ENCODE measurements around the gene LRRC25.

The LRRC25 gene

GRCh38 chr19:18433735-18434398 is 36.4 kb upstream of the LRRC25 start:
- H3K27me3 ChIP-seq (ENCODE audit: control insufficient read depth, insufficient read depth, low read length): peaks cover 5% of the 10 kb centered on the region
- H3K9me3 ChIP-seq (ENCODE audit: control insufficient read depth, low read length): no peaks in the 10 kb centered on the region
- H3K36me3 ChIP-seq (ENCODE audit: control insufficient read depth, insufficient read depth, low read length): no peaks in the 10 kb centered on the region
- H3K4me3 ChIP-seq (ENCODE audit: low read length): no peak overlapping the region
- peaks cover 17% of the 10 kb centered on the region for H3K4me1 ChIP-seq (ENCODE audit: control insufficient read depth, insufficient read depth, low read length)
- no peak overlapping the region for H3K9ac ChIP-seq (ENCODE audit: low read length)

- peaks cover under 1% of the 10 kb centered on the region for H3K27me3 ChIP-seq (ENCODE audit: control insufficient read depth, insufficient read depth, low read length)
- H3K36me3 ChIP-seq (ENCODE audit: control insufficient read depth, insufficient read depth, low read length): no peaks in the 10 kb centered on the region
- H3K9ac ChIP-seq (ENCODE audit: low read length): no peak overlapping the region
- H3K4me1 ChIP-seq (ENCODE audit: control insufficient read depth, insufficient read depth, low read length): peaks cover 20% of the 10 kb centered on the region
- no peaks in the 10 kb centered on the region for H3K9me3 ChIP-seq (ENCODE audit: control insufficient read depth, low read length)
- H3K4me3 ChIP-seq (ENCODE audit: low read length): no peak overlapping the region
These were observed 35.7 kb upstream of the LRRC25 start for GRCh38 chr19:18433015-18433691.

- H3K9ac ChIP-seq (ENCODE audit: low read length): no peak overlapping the region
- H3K9me3 ChIP-seq (ENCODE audit: control insufficient read depth, low read length): no peaks in the 10 kb centered on the region
- no peak overlapping the region for H3K4me3 ChIP-seq (ENCODE audit: low read length)
- no peaks in the 10 kb centered on the region for H3K36me3 ChIP-seq (ENCODE audit: control insufficient read depth, insufficient read depth, low read length)
- peaks cover 20% of the 10 kb centered on the region for H3K4me1 ChIP-seq (ENCODE audit: control insufficient read depth, insufficient read depth, low read length)
- no peaks in the 10 kb centered on the region for H3K27me3 ChIP-seq (ENCODE audit: control insufficient read depth, insufficient read depth, low read length)
These were observed 35.0 kb upstream of the LRRC25 start for GRCh38 chr19:18432275-18433014.

GRCh38 chr19:18431351-18432197 is 34.2 kb upstream of the LRRC25 start:
- no peaks in the 10 kb centered on the region for H3K36me3 ChIP-seq (ENCODE audit: control insufficient read depth, insufficient read depth, low read length)
- peaks cover 20% of the 10 kb centered on the region for H3K4me1 ChIP-seq (ENCODE audit: control insufficient read depth, insufficient read depth, low read length)

GRCh38 chr19:18430417-18431144 is 33.2 kb upstream of the LRRC25 start:
- Histone ChIP-seq H3K36me3 (ENCODE audit: control insufficient read depth, insufficient read depth, low read length) (no peaks in the 10 kb centered on the region), H3K4me1 (ENCODE audit: control insufficient read depth, insufficient read depth, low read length) (peaks cover 26% of the 10 kb centered on the region), H3K9me3 (ENCODE audit: control insufficient read depth, low read length) (no peaks in the 10 kb centered on the region), H3K27me3 (ENCODE audit: control insufficient read depth, insufficient read depth, low read length) (no peaks in the 10 kb centered on the region), H3K9ac (ENCODE audit: low read length) (no peak overlapping the region), H3K4me3 (ENCODE audit: low read length) (no peak overlapping the region)

More at GRCh38 chr19:18431351-18432197, 34.2 kb upstream of the LRRC25 start:
- no peak overlapping the region for H3K9ac ChIP-seq (ENCODE audit: low read length)
- H3K27me3 ChIP-seq (ENCODE audit: control insufficient read depth, insufficient read depth, low read length): no peaks in the 10 kb centered on the region
- no peaks in the 10 kb centered on the region for H3K9me3 ChIP-seq (ENCODE audit: control insufficient read depth, low read length)
- H3K4me3 ChIP-seq (ENCODE audit: low read length): no peak overlapping the region

GRCh38 chr19:18429717-18430416 is 32.4 kb upstream of the LRRC25 start:
- H3K4me1 ChIP-seq (ENCODE audit: control insufficient read depth, insufficient read depth, low read length): peaks cover 29% of the 10 kb centered on the region
- peak overlapping the region; percentile 9 for H3K9ac ChIP-seq (ENCODE audit: low read length)
- H3K27me3 ChIP-seq (ENCODE audit: control insufficient read depth, insufficient read depth, low read length): no peaks in the 10 kb centered on the region
- H3K9me3 ChIP-seq (ENCODE audit: control insufficient read depth, low read length): no peaks in the 10 kb centered on the region
- no peaks in the 10 kb centered on the region for H3K36me3 ChIP-seq (ENCODE audit: control insufficient read depth, insufficient read depth, low read length)
- no peak overlapping the region for H3K4me3 ChIP-seq (ENCODE audit: low read length)

- H3K4me3 ChIP-seq (ENCODE audit: low read length): no peak overlapping the region
- peaks cover 31% of the 10 kb centered on the region for H3K4me1 ChIP-seq (ENCODE audit: control insufficient read depth, insufficient read depth, low read length)
- H3K27me3 ChIP-seq (ENCODE audit: control insufficient read depth, insufficient read depth, low read length): no peaks in the 10 kb centered on the region
- no peaks in the 10 kb centered on the region for H3K9me3 ChIP-seq (ENCODE audit: control insufficient read depth, low read length)
- peak overlapping the region; percentile 34 for H3K9ac ChIP-seq (ENCODE audit: low read length)
- no peaks in the 10 kb centered on the region for H3K36me3 ChIP-seq (ENCODE audit: control insufficient read depth, insufficient read depth, low read length)
These were observed 31.6 kb upstream of the LRRC25 start for GRCh38 chr19:18428787-18429674.

GRCh38 chr19:18428173-18428786 is 30.9 kb upstream of the LRRC25 start:
- Histone ChIP-seq H3K36me3 (ENCODE audit: control insufficient read depth, insufficient read depth, low read length) (no peaks in the 10 kb centered on the region), H3K9me3 (ENCODE audit: control insufficient read depth, low read length) (no peaks in the 10 kb centered on the region), H3K9ac (ENCODE audit: low read length) (peak overlapping the region; percentile 34), H3K4me1 (ENCODE audit: control insufficient read depth, insufficient read depth, low read length) (peaks cover 38% of the 10 kb centered on the region), H3K27me3 (ENCODE audit: control insufficient read depth, insufficient read depth, low read length) (no peaks in the 10 kb centered on the region), H3K4me3 (ENCODE audit: low read length) (no peak overlapping the region)

- H3K4me1 ChIP-seq (ENCODE audit: control insufficient read depth, insufficient read depth, low read length): peaks cover 44% of the 10 kb centered on the region
- H3K36me3 ChIP-seq (ENCODE audit: control insufficient read depth, insufficient read depth, low read length): no peaks in the 10 kb centered on the region
- no peaks in the 10 kb centered on the region for H3K27me3 ChIP-seq (ENCODE audit: control insufficient read depth, insufficient read depth, low read length)
These were observed 30.3 kb upstream of the LRRC25 start for GRCh38 chr19:18427743-18428113.

More at GRCh38 chr19:18427743-18428113, 30.3 kb upstream of the LRRC25 start:
- no peak overlapping the region for H3K9ac ChIP-seq (ENCODE audit: low read length)
- no peak overlapping the region for H3K4me3 ChIP-seq (ENCODE audit: low read length)
- H3K9me3 ChIP-seq (ENCODE audit: control insufficient read depth, low read length): no peaks in the 10 kb centered on the region

Measured in mucosa of stomach (tissue), 1 donor.